ENCODE data around the gene VTI1A. TPM values are rescaled to one million over a fixed set of nuclear protein-coding genes. Genes with fewer than 3 reads are reported as not detected.
"Not testable (repeated sequence)": the region's sequence is repeated elsewhere in the genome, so short reads cannot be mapped to it uniquely, and the experiment has no call there.

Gene VTI1A
- total RNA-seq, 6 experiments from 2014 or later: 11.2 to 26.2 (median 12.3) TPM

DNA sequence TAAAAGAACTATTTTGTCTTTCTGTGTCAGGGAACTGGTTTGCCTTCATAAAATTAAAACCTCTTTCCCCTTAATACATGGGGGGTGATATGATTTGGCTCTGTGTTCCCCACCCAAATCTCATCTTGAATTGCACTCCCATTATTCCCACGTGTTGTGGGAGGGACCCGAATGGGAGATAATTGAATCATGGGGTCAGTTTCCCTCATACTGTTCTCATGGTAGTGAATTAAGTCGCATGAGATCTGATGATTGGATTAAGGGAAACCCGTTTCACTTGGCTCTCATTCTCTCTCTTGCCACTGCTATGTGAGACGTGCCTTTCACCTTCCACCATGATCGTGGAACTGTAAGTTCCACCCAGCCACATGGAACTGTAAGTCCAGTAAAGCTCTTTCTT lies 142.1 kb downstream of the VTI1A start:
- H3K4me1 ChIP-seq: no peaks in the 10 kb centered on the region
- DNase-seq (no peak), ATAC-seq (no peak)
- no peaks in the 10 kb centered on the region for H3K9me3 ChIP-seq
- no peak overlapping the region for H3K4me3 ChIP-seq
- H3K27ac ChIP-seq: no peak overlapping the region
- no peaks in the 10 kb centered on the region for H3K27me3 ChIP-seq
- H3K36me3 ChIP-seq: no peaks in the 10 kb centered on the region
- 91% methylated on average over 4 of the region's 6 CpGs for WGBS (ENCODE audit: insufficient coverage, low coverage, low lambda C conversion rate, missing lambda C conversion rate)
- TF ChIP-seq, protein P1, sequence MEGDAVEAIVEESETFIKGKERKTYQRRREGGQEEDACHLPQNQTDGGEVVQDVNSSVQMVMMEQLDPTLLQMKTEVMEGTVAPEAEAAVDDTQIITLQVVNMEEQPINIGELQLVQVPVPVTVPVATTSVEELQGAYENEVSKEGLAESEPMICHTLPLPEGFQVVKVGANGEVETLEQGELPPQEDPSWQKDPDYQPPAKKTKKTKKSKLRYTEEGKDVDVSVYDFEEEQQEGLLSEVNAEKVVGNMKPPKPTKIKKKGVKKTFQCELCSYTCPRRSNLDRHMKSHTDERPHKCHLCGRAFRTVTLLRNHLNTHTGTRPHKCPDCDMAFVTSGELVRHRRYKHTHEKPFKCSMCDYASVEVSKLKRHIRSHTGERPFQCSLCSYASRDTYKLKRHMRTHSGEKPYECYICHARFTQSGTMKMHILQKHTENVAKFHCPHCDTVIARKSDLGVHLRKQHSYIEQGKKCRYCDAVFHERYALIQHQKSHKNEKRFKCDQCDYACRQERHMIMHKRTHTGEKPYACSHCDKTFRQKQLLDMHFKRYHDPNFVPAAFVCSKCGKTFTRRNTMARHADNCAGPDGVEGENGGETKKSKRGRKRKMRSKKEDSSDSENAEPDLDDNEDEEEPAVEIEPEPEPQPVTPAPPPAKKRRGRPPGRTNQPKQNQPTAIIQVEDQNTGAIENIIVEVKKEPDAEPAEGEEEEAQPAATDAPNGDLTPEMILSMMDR (IDR thresholded peaks at IDR 0.05): no peak
- no peak for TF ChIP-seq POLR2A (IDR thresholded peaks at IDR 0.05)
- intact Hi-C loops (cut with DNase I): no loop called here

DNA sequence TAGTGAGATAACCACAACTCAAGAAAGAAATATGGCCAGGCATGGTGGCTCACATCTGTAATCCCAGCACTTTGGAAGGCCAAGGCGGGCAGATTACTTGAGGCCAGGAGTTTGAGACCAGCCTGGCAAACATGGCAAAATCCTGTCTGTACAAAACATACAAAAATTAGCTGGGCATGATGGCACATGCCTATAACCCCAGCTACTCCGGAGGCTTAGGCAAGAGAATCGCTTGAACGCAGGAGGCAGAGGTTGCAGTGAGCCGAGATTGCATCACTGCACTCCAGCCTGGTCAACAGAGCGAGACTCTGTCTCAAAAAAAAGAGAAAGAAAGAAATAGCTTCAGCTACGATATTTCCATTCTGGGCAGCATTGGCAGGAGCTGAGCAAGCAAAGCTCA lies 143.8 kb downstream of the VTI1A start:
- WGBS (ENCODE audit: insufficient coverage, low coverage, low lambda C conversion rate, missing lambda C conversion rate): 77% methylated on average over 7 of the region's 7 CpGs
- H3K27me3 ChIP-seq, ATAC-seq: not testable (repeated sequence)

DNA sequence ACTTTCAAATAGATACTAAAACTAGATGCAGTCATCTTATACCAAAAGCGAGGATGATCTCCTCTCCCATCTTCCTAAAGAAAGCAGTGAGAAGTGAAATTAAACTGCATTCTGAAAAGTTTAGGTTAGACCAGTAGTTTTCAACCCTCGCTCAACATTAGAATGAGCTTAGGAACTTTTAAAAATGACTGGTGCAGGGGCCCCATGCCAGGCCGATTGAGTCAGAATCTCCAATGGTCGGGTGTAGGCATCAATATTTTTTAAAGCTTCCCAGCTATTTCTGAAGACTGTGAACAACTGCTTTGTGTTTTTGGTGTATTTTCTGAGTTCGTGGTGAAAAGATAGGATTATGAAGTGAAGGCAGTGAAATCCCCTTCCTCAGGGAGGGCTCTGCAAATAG lies 146.0 kb downstream of the VTI1A start:
- intact Hi-C loops (cut with DNase I): no loop called here
- H3K27ac ChIP-seq: no peak overlapping the region
- H3K36me3 ChIP-seq: no peaks in the 10 kb centered on the region
- ATAC-seq: no peak
- TF ChIP-seq, protein P1 (IDR thresholded peaks at IDR 0.05): no peak
- TF ChIP-seq POLR2A (IDR thresholded peaks at IDR 0.05): no peak
- no peak for DNase-seq
- no peaks in the 10 kb centered on the region for H3K4me1 ChIP-seq
- no peaks in the 10 kb centered on the region for H3K27me3 ChIP-seq
- 90% methylated on average over 5 of the region's 5 CpGs for WGBS (ENCODE audit: insufficient coverage, low coverage, low lambda C conversion rate, missing lambda C conversion rate)
- H3K4me3 ChIP-seq: no peak overlapping the region
- no peaks in the 10 kb centered on the region for H3K9me3 ChIP-seq

More for the DNA sequence above, 143.8 kb downstream of the VTI1A start:
- H3K9me3 ChIP-seq; H3K4me1 ChIP-seq; H3K36me3 ChIP-seq; intact Hi-C loops (cut with DNase I); H3K27ac ChIP-seq; H3K4me3 ChIP-seq; DNase-seq: not testable (repeated sequence)

DNA sequence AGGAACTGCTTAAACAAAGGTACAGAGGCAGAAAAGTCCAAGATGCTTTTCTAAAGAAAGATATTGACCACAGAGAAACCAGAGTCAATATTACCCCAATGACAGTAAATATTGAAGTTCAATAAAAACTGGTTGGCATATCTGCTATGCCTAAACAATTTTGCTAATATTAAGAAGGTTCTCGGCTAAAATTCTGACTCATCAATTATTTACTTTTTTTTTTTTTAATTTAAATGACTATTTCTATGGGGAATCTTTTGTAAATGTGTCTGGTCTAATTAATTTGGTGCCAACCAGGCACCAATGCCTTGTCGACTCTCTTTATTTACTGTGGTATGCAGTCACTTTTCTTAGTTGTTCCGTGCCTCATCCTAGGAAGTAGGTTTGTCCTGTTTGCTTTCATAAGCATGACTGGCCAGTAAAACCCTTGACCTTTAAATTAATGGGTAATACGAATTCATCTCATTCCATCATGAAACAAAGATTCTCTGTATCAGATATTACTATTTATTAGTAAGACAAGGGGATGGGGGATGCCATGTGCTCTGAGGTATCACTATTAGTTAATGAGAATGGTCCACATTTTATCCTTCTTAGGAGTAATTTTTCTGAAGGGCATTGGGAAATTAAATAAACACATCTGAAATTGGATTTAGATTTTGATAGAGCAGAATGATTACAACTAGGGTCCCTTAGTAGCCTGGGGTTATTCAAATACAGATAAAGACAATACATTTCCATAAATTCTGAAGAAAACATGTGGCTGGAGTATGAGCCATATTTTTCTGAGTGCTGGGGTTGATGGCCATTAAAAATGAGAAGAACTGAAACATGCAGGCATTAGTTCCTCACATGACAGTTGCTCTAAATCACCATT lies 154.4 kb downstream of the VTI1A start:
- TF ChIP-seq POLR2A (IDR thresholded peaks at IDR 0.05): no peak
- TF ChIP-seq, protein P1 (IDR thresholded peaks at IDR 0.05): no peak
- H3K27me3 ChIP-seq: no peaks in the 10 kb centered on the region
- no peaks in the 10 kb centered on the region for H3K36me3 ChIP-seq
- intact Hi-C loops (cut with DNase I): no loop called here
- H3K27ac ChIP-seq: no peak overlapping the region
- H3K9me3 ChIP-seq: no peaks in the 10 kb centered on the region
- DNase-seq (no peak), ATAC-seq (no peak)
- no peaks in the 10 kb centered on the region for H3K4me1 ChIP-seq
- 87% methylated on average over 4 of the region's 4 CpGs for WGBS (ENCODE audit: insufficient coverage, low coverage, low lambda C conversion rate, missing lambda C conversion rate)
- no peak overlapping the region for H3K4me3 ChIP-seq

DNA sequence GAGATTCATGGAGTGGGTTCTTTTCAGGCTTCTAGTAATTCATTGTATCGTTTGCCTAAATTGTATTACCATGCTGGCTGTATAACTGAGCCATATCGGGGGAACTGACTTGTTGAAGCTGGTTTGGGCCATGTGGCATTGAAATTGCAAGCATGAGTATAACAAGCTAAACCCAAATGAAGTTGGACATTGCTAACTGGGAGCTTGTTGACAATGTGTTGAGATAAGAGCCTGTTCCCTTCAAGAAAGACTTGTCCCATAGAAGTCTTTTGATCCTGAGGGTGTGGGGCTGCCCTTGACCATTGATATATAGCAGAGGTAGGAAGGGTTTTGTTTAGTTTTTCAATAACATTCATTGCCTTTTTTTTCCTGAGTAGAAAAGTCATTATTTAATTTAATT lies 156.0 kb downstream of the VTI1A start:
- 96% methylated on average over 2 of the region's 2 CpGs for WGBS (ENCODE audit: insufficient coverage, low coverage, low lambda C conversion rate, missing lambda C conversion rate)
- Histone ChIP-seq H3K27me3 (no peaks in the 10 kb centered on the region), H3K36me3 (no peaks in the 10 kb centered on the region), H3K9me3 (no peaks in the 10 kb centered on the region), H3K4me1 (no peaks in the 10 kb centered on the region), H3K27ac (no peak overlapping the region), H3K4me3 (no peak overlapping the region)
- DNase-seq: no peak
- no peak for ATAC-seq
- intact Hi-C loops (cut with DNase I): no loop called here
- TF ChIP-seq POLR2A (IDR thresholded peaks at IDR 0.05): no peak
- TF ChIP-seq, protein P1 (IDR thresholded peaks at IDR 0.05): no peak
